GM18505 (cell line): ENCODE results near the gene TOP1.

ENCODE experiments used
- ATAC-seq: cut with Tn5 transposase; IDR thresholded peaks from one replicate; pipeline ENCODE4 v1.9.1; 2021; ENCODE audit not compliant: unreplicated experiment
- POLR2A ChIP-seq: IDR thresholded peaks from 4 replicates; pipeline ENCODE4 v1.6.1; 2011; ENCODE audit warnings: borderline replicate concordance; ENCODE audit not compliant: insufficient read depth, insufficient read length; ENCODE audit errors: extremely low read depth

TOP1 gene

GRCh38 chr20:41065716-41066115 lies 37.1 kb downstream of the TOP1 start:
- no peak for TF ChIP-seq POLR2A

GRCh38 chr20:41068806-41069205 lies 40.2 kb downstream of the TOP1 start:
- ATAC-seq = no peak
- no peak for TF ChIP-seq POLR2A

More at GRCh38 chr20:41065716-41066115, 37.1 kb downstream of the TOP1 start:
- ATAC-seq = no peak

GRCh38 chr20:41072190-41072863 lies 43.7 kb downstream of the TOP1 start:
- TF ChIP-seq POLR2A = no peak
- ATAC-seq = no peak

GRCh38 chr20:41072915-41073314 lies 44.3 kb downstream of the TOP1 start:
- no peak for ATAC-seq
- TF ChIP-seq POLR2A = no peak

GRCh38 chr20:41074441-41074840 lies 45.8 kb downstream of the TOP1 start:
- no peak for ATAC-seq
- no peak for TF ChIP-seq POLR2A

GRCh38 chr20:41076776-41077175 lies 48.2 kb downstream of the TOP1 start:
- ATAC-seq = no peak
- no peak for TF ChIP-seq POLR2A

- no peak for TF ChIP-seq POLR2A
- no peak for ATAC-seq
Observed at GRCh38 chr20:41078329-41078728, 49.7 kb downstream of the TOP1 start.

- no peak for ATAC-seq
- TF ChIP-seq POLR2A = no peak
Observed at GRCh38 chr20:41079066-41079465, 50.4 kb downstream of the TOP1 start.

GRCh38 chr20:41080866-41081265 lies 52.2 kb downstream of the TOP1 start:
- TF ChIP-seq POLR2A = no peak
- ATAC-seq = no peak

- no peak for ATAC-seq
Observed at GRCh38 chr20:41081276-41081814, 52.7 kb downstream of the TOP1 start.

GRCh38 chr20:41082306-41082705 lies 53.7 kb downstream of the TOP1 start:
- no peak for ATAC-seq
- no peak for TF ChIP-seq POLR2A

More at GRCh38 chr20:41081276-41081814, 52.7 kb downstream of the TOP1 start:
- no peak for TF ChIP-seq POLR2A

GRCh38 chr20:41085606-41086005 lies 57.0 kb downstream of the TOP1 start:
- ATAC-seq = no peak
- no peak for TF ChIP-seq POLR2A

- ATAC-seq = no peak
- no peak for TF ChIP-seq POLR2A
Observed at GRCh38 chr20:41086402-41087324, 58.0 kb downstream of the TOP1 start.

- TF ChIP-seq POLR2A = no peak
- ATAC-seq = no peak
Observed at GRCh38 chr20:41087325-41087685, 58.7 kb downstream of the TOP1 start.

- TF ChIP-seq POLR2A = no peak
- no peak for ATAC-seq
Observed at GRCh38 chr20:41087777-41088176, 59.2 kb downstream of the TOP1 start.

- TF ChIP-seq POLR2A = no peak
- ATAC-seq = no peak
Observed at GRCh38 chr20:41089555-41089954, 60.9 kb downstream of the TOP1 start.
